ENCODE data around the gene ULK4.
"Not testable (repeated sequence)": the region's sequence is repeated elsewhere in the genome, so short reads cannot be mapped to it uniquely, and the experiment has no call there.

The ULK4 gene

DNA sequence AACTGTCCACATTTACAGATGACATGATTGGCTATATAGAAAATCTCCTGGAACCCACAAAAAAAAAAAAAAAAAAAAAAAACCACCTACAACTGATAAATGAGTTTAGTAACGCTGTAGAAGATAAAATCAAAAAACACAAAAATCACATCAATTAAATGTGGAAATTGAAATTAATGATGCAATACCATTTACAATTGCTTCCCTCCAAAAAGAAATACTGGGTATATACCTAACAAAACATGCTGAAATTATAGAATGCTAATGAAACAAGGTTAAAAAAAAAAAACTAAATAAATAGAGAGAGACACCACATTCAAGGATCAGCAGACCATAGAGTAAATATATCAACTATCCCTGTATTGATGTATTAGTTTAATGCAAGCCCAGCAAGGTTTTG, 215.7 kb downstream of the ULK4 start:
- DNase-seq: no peak

DNA sequence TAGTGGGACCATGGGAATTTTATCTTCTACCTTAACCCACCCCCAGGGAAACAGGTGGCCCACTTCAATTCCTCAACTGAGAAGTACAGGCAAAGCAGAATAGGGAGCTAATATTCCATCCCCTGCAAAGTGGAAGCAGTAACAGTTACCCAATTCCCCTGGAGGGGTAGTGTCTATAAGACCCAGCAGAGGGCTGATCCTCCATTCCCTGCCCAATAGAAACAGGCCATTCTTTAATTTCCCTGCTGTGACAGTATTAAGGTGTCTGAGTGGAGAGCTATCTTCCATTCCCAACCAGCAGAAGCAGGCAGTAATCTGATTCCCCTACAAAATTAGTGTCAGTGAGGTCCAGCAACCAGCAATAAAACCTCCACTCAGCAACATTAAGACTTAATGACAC, 219.8 kb downstream of the ULK4 start:
- DNase-seq: no peak

DNA sequence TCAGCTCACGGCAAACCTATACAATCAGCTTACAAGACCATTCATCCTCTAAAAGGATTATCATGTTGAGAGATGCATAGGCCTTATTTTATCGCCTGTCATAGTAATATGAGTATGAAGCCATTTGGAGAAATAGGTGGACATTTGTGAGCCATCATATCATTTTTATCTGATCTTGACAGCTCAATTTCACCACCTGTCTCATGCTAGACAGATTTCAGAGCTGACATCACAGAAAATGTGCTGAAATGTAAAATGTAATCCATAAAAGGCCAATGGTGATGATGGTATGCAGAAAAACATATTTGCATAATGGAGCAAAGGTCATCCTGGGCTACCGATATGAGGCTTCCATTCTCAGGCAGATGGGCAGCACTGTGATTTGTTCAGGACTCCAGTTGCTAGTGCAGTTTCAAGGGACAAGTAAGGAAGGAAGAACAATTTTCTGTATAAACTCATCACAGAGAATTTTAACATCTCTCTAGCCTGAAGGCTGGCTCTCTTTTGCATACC, 221.5 kb downstream of the ULK4 start:
- no peak for DNase-seq

DNA sequence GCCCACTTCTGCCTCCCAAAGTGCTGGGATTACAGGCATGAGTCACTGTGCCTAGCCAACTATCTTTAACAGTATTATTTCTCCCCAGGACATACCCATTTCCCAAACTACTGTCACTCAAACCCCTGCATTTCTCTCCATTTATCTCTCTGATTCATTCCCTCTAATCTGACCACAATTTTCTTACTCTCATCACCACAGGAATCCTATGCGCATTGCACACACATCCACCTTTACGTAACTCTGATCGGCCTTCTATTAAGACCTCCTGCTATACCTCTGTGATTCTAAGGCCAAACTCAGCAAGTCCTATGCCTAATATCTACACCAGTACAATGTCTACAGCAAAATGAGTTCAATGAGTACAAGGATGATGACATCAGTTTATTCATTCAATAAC, 235.0 kb downstream of the ULK4 start:
- DNase-seq: no peak

DNA sequence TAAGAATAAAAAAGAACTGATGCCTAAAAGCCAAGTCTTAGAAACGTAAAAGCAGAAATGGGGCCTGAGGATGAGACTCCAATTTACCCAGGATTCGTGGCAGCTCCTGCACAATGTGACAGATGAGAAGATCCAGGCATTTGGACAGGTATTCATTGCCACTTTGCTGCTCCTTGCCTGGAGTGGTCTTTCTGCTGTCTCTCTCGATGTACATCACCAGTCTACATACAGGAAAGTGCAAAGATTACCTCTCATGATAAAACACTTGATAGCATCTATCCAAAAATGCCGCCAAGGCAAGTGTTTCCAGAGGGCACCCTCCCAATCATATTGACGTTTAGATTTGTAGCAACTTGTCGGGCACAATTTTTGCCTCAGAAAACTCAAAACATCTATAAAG, 244.3 kb downstream of the ULK4 start:
- no peak for DNase-seq

DNA sequence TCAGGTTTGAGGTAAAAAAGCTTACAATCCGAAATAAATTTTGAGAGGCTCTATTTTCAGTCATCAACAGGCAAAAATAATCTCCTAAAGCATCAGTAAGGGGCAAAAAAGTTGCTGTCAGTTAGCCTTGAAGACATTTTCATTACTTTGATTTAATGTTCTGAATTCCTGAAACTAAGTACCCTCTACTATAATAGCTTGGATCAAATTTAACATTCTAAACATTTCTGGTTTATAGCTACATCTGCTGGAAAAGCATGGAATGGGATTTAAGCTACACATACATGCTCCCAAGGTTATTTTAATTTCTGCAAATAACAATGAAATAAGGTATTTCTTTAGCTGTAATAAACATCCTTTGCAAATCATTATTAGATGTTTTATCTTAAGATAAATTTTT, 245.4 kb downstream of the ULK4 start:
- DNase-seq: no peak

DNA sequence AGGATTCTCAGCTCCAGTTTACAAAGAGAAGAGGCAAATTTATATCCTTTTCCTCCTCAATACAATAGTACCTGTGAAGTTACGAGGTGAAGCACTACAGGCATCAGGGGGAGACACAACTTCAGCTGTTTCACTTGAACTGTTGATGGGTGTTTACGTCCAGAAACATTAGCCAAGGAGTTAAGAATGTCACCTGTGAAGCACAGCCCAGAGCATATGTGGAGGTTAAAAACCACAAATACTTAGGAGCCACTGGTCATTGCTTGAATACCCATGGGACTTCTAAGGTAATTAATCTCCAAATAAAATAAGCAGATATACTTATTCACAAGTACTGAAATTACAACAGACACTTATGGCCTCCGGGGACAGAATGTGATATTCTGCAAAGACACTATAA, 246.5 kb downstream of the ULK4 start:
- DNase-seq: no peak

DNA sequence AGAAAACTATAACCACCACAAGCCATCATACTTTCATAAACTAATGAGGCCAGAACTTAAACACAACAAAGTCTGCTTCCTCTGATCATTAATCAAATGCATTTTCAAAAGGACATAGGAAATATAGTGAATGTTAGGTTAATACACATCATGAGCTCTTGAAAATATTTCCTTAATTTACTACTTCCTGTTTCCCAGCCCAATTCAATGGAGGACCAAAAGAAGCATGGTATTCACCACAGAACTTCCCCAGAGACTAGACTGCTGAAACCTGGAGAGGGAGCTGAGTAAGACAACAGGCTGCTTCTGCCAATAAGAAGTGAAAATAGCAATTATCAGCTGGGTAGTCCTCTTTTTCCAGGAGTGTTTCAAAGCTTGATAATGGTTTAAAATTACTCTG, 250.3 kb downstream of the ULK4 start:
- no peak for DNase-seq

DNA sequence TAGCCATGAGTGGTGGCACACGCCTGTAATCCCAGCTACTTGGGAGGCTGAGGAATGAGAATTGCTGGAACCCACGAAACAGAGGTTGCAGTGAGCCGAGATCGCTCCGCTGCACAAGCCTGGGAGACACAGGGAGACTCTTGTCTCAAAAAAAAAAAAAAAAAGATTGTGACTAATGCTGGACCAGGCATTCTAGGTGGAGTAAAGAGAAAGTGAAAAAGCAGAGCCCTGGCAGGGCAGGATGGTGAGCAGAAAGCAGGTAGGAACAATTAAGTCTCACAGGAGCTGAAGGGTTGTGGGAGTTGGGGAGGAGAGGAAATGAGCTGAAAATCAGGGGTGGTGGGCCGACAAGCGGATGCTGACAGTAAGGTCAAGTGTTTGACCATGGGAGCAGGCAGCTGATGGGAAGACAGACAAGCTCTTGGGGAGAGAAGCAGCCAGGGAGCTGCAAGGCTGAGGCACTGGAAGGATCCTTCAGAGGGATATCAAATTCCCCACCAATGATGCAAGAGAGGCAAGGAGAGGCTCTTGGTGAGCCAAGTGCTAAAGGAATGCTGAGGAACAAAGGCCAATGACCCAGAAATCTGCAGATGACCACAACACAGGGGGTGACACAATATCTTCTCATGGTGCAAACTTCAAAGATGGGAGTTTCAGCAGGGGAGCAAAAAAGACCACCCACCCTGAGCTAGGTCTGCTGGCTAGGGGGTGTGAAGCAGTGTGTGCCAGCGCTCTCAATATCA, 251.1 kb downstream of the ULK4 start:
- DNase-seq: no peak

DNA sequence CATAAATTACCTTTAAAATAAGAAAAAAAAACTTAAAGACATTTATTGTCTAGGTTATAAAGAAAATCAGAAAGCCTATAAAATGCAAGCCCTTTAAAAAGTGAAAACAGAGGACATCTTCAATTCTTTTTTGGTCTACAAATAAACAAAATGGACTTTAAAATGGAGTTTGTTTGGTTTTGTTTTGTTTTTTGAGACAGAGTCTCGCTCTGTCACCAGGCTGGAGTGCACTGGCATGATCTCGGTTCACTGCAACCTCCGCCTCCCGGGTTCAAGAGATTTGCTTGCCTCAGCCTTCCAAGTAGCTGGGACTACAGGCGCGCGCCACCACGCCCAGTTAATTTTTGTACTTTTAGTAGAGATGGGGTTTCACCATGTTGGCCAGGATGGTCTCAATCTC, 252.7 kb downstream of the ULK4 start:
- DNase-seq: not testable (repeated sequence)

DNA sequence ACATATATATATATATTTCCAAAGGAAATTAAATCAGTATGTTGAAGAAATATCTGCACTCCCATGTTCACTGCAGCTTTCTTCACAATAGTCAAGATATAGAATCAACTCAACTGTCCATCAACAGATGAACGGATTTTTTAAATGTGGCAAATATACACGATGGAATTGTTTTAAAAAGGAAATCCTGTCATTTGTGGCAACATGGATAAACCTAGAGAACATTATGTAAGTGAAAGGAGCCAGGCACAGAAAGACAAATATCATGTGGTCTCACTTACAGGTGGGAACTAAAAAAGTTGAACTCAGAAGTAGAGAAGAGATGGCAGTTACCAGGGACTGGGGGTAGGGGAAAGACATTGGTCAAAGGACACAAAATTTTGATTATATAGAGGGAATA, 253.7 kb downstream of the ULK4 start:
- no peak for DNase-seq

DNA sequence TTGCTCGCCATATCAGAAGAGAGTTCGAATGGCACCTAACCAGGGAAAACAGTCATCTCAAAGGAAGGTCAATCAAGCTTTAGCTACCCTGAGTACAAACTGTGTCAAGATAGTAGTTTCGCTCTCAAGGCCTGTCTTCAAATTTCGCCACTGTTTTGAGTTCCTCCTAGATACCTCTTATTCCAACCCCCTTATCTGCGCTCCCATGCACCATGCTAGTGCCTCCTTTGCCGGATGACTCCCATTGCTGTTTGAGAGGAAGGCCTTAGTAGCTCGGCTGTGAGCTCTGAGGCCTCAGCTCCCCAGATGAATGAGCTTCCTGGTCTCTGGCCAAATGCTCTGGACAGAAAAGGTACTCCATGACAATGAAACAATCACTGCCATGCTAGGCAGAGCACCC, 256.0 kb downstream of the ULK4 start:
- no peak for DNase-seq

DNA sequence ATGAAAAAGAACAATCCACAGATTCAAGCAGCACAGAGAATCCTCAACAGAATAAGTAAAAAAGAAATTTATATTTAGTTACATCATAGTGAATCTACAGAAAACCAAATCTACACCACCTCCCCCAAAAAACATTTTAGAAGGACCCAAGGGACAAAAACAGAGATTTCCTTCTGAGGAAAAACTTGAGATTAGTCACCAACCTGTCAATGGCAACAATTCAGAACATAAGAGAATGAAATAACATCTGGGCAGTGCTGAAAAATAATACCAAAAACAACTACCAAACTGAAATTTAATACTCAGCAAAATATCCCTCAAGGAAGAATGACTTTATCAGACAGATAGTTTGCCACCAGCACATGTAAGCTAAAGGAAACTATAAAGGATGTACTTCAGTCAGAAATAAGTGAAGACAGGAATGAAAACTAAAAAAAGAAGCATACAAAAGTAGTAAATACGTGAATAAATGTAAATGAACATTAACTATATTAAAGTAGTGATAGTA, 260.7 kb downstream of the ULK4 start:
- no peak for DNase-seq

DNA sequence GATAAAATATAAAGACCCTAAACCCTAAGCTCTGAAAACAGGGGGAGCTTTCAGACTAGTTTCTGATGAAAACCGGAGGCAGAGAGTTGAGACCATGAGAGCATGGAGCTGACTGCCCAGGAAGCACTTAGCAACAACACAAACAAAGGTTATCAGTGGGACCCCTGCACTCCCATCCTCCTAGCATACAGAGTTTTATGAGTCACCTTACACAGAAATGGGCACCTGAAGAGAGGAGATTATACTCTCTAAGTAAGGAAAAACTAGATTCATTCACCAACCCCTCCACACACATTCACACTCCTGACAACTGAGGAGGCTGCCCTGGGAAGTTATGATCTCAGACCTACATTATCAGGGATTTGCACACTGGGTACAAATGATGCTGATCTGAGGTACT, 261.7 kb downstream of the ULK4 start:
- no peak for DNase-seq

DNA sequence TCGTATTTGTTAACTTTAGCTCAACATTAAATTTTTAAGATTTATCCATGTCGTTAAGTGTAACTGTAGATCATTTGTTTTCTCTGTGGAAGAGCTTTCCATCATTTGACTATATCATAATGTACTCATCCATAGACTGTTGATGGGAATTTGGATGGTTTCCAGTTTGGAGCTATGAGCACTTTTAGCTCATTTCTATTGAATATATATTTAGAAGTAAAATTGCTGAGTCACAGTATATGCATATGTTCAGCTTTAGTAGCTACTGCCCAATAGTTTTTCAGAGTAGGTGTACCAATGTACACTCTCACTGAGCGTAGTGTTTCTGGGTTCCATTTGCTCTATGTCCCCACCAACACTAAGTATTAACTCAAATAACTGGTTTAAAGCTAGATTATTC, 263.0 kb downstream of the ULK4 start:
- no peak for DNase-seq

DNA sequence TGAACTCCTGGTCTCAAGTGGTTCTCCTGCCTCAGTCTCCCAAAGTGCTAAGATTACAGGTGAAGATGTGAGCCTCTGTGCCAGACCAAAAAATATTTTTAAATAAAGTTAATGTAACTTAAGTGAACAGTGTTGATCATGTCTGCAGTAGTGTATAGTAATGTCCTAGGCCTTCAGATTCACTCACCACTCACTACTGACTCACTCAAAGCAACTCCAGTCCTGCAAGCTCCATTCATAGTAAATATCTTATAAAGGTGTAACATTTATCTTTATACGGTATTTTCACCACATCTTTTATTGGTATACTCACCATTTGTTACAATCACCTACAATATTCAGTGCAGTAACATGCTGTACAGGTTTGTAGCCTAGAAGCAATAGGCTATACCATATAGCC, 264.2 kb downstream of the ULK4 start:
- DNase-seq: no peak

DNA sequence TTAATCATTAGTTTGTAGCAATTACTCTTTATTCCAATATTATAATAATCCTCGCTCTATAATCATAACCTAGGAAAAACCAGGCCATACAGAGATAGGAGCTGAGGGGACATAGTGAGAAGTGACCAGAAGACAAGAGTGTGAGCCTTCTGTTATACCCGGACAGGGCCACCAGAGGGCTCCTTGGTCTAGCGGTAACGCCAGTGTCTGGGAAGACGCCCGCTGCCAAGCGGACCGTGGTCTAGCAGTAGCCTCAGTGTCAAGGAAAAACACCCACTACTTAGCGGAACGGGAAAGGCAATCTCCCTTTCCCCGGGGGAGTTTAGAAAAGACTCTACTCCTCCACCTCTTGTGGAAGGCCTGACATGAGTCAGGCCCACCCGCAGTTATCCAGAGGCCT, 266.1 kb downstream of the ULK4 start:
- DNase-seq: not testable (repeated sequence)

DNA sequence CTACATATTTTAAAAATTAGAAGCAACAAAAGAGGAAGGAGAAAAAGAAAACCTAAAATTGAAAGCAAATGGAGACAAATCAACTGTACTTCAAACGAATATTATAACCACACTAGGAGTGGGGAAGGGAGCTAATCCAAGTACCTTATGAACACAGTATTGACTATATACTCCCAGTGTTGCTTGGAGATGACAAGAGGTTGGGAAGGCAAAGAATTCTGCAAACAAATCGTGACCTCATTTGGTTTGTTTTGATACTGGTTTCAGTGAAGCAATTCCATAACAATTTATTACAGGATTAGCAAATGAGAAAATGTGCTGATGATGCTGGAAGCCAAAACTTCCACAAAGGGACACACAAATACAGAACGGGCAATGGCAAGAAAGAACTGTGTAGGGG, 268.1 kb downstream of the ULK4 start:
- DNase-seq: no peak

DNA sequence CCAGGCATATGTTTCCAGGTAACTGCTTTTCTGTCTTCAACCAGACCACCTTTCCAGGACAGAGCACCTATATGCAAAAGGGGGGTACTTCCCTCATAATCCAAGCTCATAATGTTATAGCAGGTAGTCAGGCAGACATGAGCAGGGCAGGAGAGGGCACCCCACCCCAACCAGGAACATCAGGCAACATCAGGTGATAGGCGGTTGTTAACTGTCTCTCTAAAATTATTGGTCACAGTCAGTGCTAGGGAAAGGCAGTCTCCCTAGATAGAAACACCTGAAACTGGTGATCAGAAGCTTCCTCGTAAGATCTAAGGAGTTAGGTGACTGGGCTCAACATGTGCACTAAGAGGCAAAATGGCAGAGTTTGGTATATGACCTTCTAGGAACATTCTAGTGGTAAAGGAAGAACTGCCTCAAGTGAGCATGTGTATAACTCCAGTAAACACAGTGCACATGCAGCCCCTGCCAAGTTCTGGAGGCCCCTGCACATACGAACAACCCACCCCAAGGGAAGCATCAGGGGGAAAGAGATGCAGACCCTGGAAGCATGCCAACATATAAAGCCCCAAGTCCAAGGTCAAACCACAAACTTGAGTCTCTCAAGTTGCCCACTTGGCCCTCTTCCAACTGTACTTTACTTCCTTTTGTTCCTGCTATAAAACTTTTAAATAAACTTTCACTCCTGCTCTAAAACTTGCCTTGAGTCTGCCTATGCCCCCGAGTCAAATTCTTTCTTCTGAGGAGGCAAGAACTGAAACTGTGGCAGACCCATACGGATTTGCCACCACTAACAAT, 270.9 kb downstream of the ULK4 start:
- DNase-seq: no peak

DNA sequence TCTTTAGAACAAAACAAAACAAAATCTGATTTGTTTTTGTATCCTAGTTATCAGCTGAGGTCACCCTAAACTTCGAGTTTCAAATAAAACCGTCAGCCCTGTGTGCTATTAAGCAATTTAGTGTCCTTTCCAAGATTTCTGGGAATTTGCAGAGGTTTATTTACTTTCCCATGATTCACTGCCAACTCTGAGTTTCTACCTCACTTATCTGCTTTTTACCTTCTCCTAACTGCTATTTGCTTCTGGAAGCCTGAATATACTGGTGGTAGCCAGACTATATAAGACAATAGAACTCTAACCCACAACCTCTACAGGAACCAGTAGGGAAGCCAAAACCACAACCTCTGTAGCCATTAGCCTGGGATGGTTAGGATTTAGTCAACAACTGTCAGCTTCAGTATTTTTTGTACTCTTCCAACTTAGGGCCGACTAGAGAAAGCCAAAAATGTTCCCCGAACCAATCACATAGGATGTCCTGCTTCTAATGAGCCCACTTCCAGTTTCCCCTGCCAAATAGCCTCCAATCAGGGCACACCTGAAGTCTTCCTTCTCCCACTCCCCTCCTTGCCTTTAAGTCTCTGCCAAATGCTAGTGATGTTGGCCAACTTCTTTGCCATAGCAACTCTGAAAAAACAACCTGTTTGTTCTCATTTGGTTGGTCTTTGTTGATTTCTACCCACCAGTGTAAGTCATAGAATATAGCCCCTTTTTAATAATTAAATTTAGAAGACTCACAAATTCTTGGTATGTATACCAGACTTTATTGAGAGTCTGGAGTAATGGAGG, 273.1 kb downstream of the ULK4 start:
- DNase-seq: no peak

DNA sequence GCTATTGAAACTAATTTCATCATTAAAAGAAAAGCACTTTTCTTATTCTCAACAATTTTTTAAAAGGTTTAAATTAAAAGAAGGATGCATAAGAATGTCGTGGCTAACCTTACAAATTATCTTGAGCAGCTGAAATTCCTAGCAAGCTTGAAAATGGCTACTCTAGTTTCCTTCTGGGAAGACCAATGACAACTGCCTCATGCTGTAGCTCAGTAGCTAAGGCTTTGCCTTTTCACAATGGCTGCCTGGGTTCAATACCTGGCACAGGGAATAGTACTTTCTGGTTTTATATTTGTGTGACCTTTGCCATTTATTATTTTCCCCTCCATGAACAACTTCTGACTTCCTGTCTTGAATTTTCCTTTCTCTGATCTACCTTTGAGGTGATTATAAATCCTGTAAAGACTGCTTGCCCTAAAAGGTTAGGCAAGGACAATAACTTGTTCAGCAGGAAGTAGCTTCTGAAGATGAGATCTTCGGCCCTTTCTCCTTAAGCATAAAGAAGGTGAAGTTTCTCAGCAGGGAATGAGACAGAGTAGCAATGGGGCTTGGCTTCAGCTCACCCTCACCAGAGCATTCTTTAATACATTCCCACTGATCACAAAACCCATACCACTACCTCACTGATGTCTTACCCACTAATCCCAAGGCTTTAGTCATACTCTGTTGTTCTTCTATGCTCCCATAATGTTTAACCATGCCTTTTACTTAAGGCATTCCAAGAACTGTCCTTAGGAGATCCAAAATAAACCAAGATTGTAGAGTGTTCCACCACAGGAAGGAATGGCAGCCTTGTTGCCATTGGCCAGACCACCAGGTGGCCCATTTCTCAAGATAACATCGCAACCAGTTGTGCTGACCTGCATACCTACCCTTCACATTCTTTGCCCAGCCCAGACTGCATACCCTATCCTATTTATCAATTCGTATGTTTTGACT, 276.8 kb downstream of the ULK4 start:
- no peak for DNase-seq

DNA sequence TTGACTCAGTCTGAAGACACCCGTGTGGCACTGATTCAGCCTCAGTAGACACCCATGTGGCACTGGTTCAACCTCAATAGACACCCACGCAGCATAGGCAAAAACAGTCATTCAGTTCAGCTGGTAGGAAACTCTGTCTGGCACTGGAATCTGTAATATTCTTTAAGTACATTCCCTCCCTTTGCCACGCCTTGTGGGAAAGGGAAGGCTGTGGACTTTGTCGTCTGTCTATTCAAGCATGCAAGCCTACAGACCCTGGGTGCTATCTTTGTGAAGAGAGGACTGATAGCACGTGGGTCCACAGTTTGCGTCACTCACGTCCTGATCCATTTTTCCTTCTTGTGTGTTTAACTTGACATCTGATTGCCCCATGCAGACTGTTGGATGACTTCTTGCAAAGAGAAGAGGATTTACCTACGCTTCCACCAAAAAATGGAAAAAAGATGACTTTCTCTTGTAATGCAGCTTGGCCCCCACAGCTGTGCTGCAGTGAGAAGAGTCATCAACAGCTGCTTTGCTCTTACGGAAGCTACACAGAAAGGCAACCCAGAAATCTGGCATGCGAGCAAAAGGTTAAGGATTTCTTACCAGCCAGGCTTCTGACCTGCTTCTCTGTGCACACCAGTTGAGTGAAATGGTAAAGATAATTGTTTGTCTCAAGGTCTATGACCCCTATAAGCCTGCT, 278.1 kb downstream of the ULK4 start:
- DNase-seq: no peak
